Suprapubic skin (tissue), 4 donors: ENCODE data around the gene ADCYAP1. TPM values are rescaled to one million over a fixed set of nuclear protein-coding genes. Genes with fewer than 3 reads are reported as not detected.
A peak's percentile ranks its signal among the peaks of the same experiment; 100 is the strongest.
"Not testable (repeated sequence)": the region's sequence is repeated elsewhere in the genome, so short reads cannot be mapped to it uniquely, and the experiment has no call there.

Experiments
- DNase-seq, 2 donors: peaks; one replicate each; pipeline ENCODE4 v3.0.0-alpha.2; 2019; ENCODE audit warnings: low spot score in 2 of 2
- H3K27ac ChIP-seq: fragments of 200-600 bp; sonication (generic); one replicate; pipeline ENCODE4 v1.5.1; 2019
- H3K27me3 ChIP-seq: fragments of 200-600 bp; sonication (generic); one replicate; pipeline ENCODE4 v1.5.1; 2019
- H3K36me3 ChIP-seq: fragments of 200-600 bp; sonication (generic); one replicate; pipeline ENCODE4 v1.5.1; 2019
- H3K4me1 ChIP-seq: fragments of 200-600 bp; sonication (generic); one replicate; pipeline ENCODE4 v1.5.1; 2019
- H3K4me3 ChIP-seq: fragments of 200-600 bp; sonication (generic); one replicate; pipeline ENCODE4 v1.5.1; 2019; ENCODE audit warnings: mild to moderate bottlenecking
- H3K9me3 ChIP-seq: fragments of 200-600 bp; sonication (generic); one replicate; pipeline ENCODE4 v1.5.1; 2019
- EP300 ChIP-seq: sonication (generic); formaldehyde crosslinking; IDR thresholded peaks from one replicate; pipeline ENCODE4 v1.6.1; 2017; ENCODE audit warnings: antibody characterized with exemption
- POLR2A ChIP-seq, 2 donors: fragments of 450-650 bp; IDR thresholded peaks; one replicate each; pipeline ENCODE4 v1.6.1; 2017; ENCODE audit warnings: antibody characterized with exemption in 2 of 2, mild to moderate bottlenecking in 2 of 2, moderate library complexity in 2 of 2
- POLR2AphosphoS5 ChIP-seq, 3 donors: sonication (generic); formaldehyde crosslinking; IDR thresholded peaks; one replicate each; pipeline ENCODE4 v1.6.1; 2017; ENCODE audit warnings: antibody characterized with exemption in 3 of 3
- WGBS: methylation state at CpG from one replicate; pipeline ENCODE4 v1.1.5; 2018; 5-methylcytosine and 5-hydroxymethylcytosine counted together
- total RNA-seq, 4 donors: library from RNA; depleted of rRNA; stranded (reverse); fragments of >200 nt; gene quantifications; one replicate each; pipeline ENCODE4 v1.1.0, GENCODE V29; 2016
- TF ChIP-seq, protein P1 (sequence below), 2 donors: fragments of 200-600 bp in 1 of 2; fragments of 450-650 bp in 1 of 2; sonication (generic) in 1 of 2; IDR thresholded peaks; one replicate each; pipeline ENCODE4 v1.5.1; 2016 to 2019; ENCODE audit warnings: antibody characterized with exemption in 2 of 2, mild to moderate bottlenecking in 1 of 2, moderate library complexity in 1 of 2

Gene ADCYAP1
- not detected for total RNA-seq

DNA sequence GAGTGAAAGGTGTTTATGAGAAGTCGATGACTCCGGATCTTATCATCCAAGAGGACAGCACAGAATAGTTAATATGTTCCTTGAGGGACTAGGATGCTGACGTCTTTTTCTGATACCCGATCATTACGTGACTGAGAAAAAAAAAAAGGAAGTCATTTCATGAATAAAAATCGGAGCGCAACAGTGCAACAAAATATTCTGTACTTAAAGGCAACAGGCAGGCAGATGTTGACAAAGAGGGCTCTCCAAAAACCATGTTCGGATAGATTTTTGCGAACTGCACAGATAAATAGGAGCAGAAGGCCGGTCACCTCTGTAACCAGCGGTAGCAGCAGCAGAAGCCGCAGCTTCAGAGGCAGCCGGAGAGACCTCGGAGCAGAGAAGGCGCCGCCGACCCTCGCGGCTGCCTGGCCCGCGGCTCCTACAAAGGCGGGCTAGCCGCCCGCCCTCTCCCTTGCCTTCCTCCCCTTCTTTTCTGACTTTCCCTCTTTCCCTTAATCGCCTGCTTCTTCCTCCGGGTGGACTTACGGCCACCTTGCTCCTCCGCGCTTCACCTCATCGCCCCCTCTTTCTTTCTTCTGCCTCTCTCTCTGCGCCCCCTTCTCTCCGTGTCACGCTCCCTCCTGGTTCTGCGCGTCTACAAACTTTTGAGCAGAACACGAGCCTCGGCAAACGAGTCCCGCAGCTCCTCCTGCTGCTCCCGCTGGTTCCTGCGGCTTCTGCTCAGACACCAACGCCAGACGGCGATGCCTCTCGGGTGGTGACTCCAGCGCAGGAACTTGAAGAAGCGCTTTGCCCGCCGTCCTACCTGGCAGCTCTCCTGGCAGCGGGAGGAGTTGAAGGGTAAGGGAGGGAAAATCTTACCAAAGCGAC lies at the start of gene ADCYAP1:
Gene ADCYAP1, plus strand, starts transcription at position 654 of the 873 bp plus-strand sequence. CDS start 516 bp downstream, outside the sequence.
- peaks cover 92% of the 10 kb centered on the region for H3K27me3 ChIP-seq
- H3K4me1 ChIP-seq = peaks cover 46% of the 10 kb centered on the region
- TF ChIP-seq POLR2AphosphoS5 (IDR thresholded peaks at IDR 0.05) (no peak), EP300 (no peak), POLR2A (IDR thresholded peaks at IDR 0.05) (no peak)
- TF ChIP-seq, protein P1, sequence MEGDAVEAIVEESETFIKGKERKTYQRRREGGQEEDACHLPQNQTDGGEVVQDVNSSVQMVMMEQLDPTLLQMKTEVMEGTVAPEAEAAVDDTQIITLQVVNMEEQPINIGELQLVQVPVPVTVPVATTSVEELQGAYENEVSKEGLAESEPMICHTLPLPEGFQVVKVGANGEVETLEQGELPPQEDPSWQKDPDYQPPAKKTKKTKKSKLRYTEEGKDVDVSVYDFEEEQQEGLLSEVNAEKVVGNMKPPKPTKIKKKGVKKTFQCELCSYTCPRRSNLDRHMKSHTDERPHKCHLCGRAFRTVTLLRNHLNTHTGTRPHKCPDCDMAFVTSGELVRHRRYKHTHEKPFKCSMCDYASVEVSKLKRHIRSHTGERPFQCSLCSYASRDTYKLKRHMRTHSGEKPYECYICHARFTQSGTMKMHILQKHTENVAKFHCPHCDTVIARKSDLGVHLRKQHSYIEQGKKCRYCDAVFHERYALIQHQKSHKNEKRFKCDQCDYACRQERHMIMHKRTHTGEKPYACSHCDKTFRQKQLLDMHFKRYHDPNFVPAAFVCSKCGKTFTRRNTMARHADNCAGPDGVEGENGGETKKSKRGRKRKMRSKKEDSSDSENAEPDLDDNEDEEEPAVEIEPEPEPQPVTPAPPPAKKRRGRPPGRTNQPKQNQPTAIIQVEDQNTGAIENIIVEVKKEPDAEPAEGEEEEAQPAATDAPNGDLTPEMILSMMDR (IDR thresholded peaks at IDR 0.05) = no peak
- no peaks in the 10 kb centered on the region for H3K9me3 ChIP-seq
- WGBS = 6% methylated on average over 51 of the region's 51 CpGs
- no peak within 1 kb of the TSS for H3K27ac ChIP-seq
- no peak within 1 kb of the TSS for H3K4me3 ChIP-seq
- no peaks in the 10 kb centered on the region for H3K36me3 ChIP-seq
- no peak for DNase-seq

DNA sequence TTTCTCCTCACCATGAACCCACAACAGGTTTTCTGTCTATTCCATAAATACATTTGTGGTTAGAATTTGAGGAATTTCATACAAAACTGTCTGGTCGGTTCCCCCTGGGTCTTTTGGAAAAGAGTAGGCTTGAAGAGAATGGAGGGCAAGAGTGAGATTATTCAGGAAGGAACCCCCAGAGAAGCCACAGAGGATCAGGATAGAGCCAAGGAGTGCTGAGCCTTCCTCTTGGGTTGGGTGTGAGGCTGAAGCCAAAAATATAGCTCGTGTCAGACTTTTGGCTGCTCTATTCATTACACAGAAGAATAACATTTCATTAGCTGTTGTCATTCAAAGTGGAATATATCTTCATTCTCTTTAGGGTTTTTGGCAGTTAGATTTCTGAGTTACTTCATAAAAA lies 46.7 kb upstream of the ADCYAP1 start:
- Histone ChIP-seq H3K4me1 (no peaks in the 10 kb centered on the region), H3K4me3 (no peak overlapping the region), H3K9me3 (no peaks in the 10 kb centered on the region), H3K36me3 (no peaks in the 10 kb centered on the region), H3K27me3 (no peaks in the 10 kb centered on the region), H3K27ac (no peak overlapping the region)
- TF ChIP-seq EP300 = no peak
- WGBS = 33% methylated on average over 2 of the region's 2 CpGs
- no peak for DNase-seq

DNA sequence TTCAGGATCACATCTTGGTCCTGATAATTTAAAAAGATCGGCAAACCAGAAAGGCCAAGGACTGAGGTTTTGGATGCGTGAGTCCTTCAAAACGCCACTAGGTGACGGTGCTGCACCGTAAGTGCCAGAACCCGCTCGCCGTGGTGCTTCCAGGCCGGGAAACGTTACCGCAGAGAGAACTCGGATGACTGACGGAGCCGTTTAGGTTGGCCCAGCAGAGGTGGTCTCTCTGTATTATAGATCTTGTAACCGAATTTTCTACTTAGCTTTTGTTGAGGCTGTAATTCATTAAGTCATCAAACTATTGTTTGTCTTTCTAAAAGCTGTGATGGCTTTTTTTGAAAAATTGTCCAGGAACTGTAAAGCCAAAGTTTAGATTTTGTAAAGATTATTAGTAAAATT lies 39.8 kb upstream of the ADCYAP1 start:
- Histone ChIP-seq H3K9me3 (no peaks in the 10 kb centered on the region), H3K4me1 (no peaks in the 10 kb centered on the region), H3K36me3 (no peaks in the 10 kb centered on the region), H3K27ac (no peak overlapping the region), H3K27me3 (peaks cover 11% of the 10 kb centered on the region), H3K4me3 (no peak overlapping the region)
- peak in 1 of 2 donors; percentile 69 for DNase-seq
- 0% methylated on average over 15 of the region's 15 CpGs for WGBS
- no peak for TF ChIP-seq EP300
- TF ChIP-seq, protein P1 (IDR thresholded peaks at IDR 0.05) = peak; percentile 77

DNA sequence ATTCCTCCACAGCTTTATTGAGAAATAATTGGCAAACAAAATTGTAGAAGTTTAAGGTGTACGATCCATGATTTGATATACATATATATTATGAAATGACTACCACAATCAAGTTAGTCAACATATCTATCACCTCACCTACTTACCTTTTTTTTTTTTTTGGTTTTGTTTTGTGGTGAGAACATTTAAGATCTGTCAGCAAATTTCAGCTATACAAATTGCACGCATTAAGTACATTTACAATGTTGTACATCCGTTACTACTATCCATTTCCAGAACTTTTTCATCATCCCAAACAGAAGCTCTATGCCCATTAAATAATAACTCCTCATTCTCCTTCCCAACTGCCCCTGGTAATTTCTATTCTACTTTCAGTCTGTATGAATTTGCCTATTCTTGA lies 37.4 kb upstream of the ADCYAP1 start:
- Histone ChIP-seq H3K27me3 (peaks cover 17% of the 10 kb centered on the region), H3K4me1 (no peaks in the 10 kb centered on the region), H3K27ac (no peak overlapping the region), H3K4me3 (no peak overlapping the region), H3K36me3 (no peaks in the 10 kb centered on the region), H3K9me3 (no peaks in the 10 kb centered on the region)
- TF ChIP-seq EP300 (no peak), POLR2A (IDR thresholded peaks at IDR 0.05) (no peak), POLR2AphosphoS5 (IDR thresholded peaks at IDR 0.05) (no peak)
- TF ChIP-seq, protein P1 (IDR thresholded peaks at IDR 0.05) = no peak
- WGBS = 88% methylated on average over 3 of the region's 3 CpGs
- no peak for DNase-seq

DNA sequence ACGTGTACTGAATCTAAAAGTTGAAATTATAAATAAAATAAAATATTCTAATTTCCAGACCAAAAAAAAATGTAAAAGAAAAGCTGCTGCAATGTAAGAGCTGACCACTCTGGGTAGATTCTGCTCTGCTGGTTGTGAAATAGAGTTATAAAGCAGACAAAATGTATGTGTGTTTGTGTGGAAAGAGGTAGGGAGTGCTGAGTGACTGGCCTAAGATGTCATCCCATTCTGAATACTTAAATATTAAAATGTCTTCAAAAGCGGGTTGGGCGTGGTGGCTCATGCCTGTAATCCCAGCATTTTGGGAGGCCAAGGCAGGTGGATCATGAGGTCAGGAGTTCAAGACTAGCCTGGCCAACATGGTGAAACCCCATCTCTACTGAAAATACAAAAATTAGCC lies 31.2 kb upstream of the ADCYAP1 start:
- H3K36me3 ChIP-seq = not testable (repeated sequence)

DNA sequence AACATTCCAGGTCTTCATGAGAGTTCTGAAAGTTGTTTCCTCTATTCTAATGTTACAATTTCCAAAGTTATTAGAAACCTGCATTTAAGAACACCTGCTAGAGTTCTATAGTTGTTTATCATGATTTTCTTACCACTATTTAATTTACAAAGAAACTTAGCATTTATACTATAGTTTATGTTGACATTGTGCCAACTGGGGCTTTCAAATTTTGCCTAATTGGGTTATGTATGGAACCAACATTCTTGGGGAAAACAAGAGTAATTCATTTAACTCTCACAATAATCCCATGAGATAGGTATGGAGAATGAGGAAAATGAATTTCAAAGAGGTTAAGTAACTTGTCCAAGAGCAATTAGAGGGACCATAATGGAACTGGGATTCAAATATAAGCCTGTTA lies 28.8 kb upstream of the ADCYAP1 start:
- Histone ChIP-seq H3K27ac (no peak overlapping the region), H3K27me3 (peaks cover 3% of the 10 kb centered on the region), H3K4me1 (no peaks in the 10 kb centered on the region), H3K36me3 (no peaks in the 10 kb centered on the region), H3K4me3 (no peak overlapping the region), H3K9me3 (no peaks in the 10 kb centered on the region)
- TF ChIP-seq, protein P1 (IDR thresholded peaks at IDR 0.05) = no peak
- TF ChIP-seq EP300 = no peak
- TF ChIP-seq POLR2AphosphoS5 (IDR thresholded peaks at IDR 0.05) = no peak
- no peak for TF ChIP-seq POLR2A (IDR thresholded peaks at IDR 0.05)
- DNase-seq = no peak

More for the DNA sequence above, 31.2 kb upstream of the ADCYAP1 start:
- not testable (repeated sequence) for H3K27me3 ChIP-seq, H3K4me3 ChIP-seq, H3K27ac ChIP-seq, H3K9me3 ChIP-seq, DNase-seq, H3K4me1 ChIP-seq
- WGBS = 88% methylated on average over 3 of the region's 3 CpGs
